HCT116 (cell line): Measurements from ENCODE around the gene AOPEP. TPM values are rescaled to one million over a fixed set of nuclear protein-coding genes. Genes with fewer than 3 reads are reported as not detected.

ENCODE experiments used
- ATAC-seq: fragments of 200-7000 bp; cut with Tn5 transposase; 2 replicates; pipeline ENCODE4 v1.9.1; 2020; ENCODE audit warnings: mild to moderate bottlenecking, moderate library complexity
- BruUV-seq: library from RNA; stranded (reverse); fragments of 400-500 nt; replicated peaks from 2 replicates; lab custom pipeline; 2021; lab: Mats Ljungman, UMichigan
- CTCF ChIA-PET: fragments of 300-600 bp; sonication (Branson Sonifier 250); formaldehyde crosslinking; loops from one replicate; lab custom pipeline; 2021; ENCODE audit warnings: antibody characterized with exemption; lab: Charles Lee
- POLR2A ChIA-PET: fragments of 300-600, 350-600 bp; sonication (Branson Sonifier 250); formaldehyde crosslinking; loops from one replicate; lab custom pipeline; 2021; ENCODE audit warnings: antibody characterized with exemption; lab: Charles Lee
- RAD21 ChIA-PET, 2 experiments: fragments of 300-600 bp; sonication (Branson Sonifier 250); formaldehyde crosslinking; loops; one replicate each; lab custom pipeline; 2023; ENCODE audit warnings: low total read pairs in 2 of 2; ENCODE audit not compliant: uncharacterized antibody in 2 of 2, unreplicated experiment in 2 of 2, low non-redundant PET in 1 of 2; lab: Charles Lee
- DNase-seq: peaks from one replicate; pipeline ENCODE4 v3.0.0-alpha.2; 2010; ENCODE audit warnings: low read depth, low spot score
- H2AFZ ChIP-seq: fragments of 200-600 bp; shearing (Covaris generic), sonication (generic); 2 replicates; pipeline ENCODE4 v1.6.1; 2017; ENCODE audit warnings: low read depth, mixed run types, mixed read lengths, antibody characterized with exemption, low read length; ENCODE audit not compliant: poor library complexity, severe bottlenecking
- H3K27ac ChIP-seq: 2 replicates; pipeline ENCODE4 v1.5.1; 2012; ENCODE audit warnings: low read depth, low read length
- H3K27me3 ChIP-seq: fragments of 200-600 bp; sonication (generic); 2 replicates; pipeline ENCODE4 v1.6.1; 2016; ENCODE audit warnings: mixed run types, low read length, mixed read lengths; ENCODE audit not compliant: insufficient read depth
- H3K36me3 ChIP-seq, 2 experiments: fragments of 200-500 bp in 1 of 2; fragments of 200-600 bp in 1 of 2; sonication (Bioruptor generic) in 1 of 2; sonication (generic) in 1 of 2; 2 replicates each; pipeline versions ENCODE4 v1.5.1 to v1.6.1; 2014 to 2016; ENCODE audit warnings: low read length in 2 of 2, inconsistent platforms in 1 of 2, mixed read lengths in 1 of 2, mixed run types in 1 of 2; ENCODE audit not compliant: insufficient read depth in 2 of 2, control insufficient read depth in 1 of 2
- H3K4me1 ChIP-seq, 2 experiments: fragments of 200-600 bp in 1 of 2; sonication (generic) in 1 of 2; 2 replicates each; pipeline versions ENCODE4 v1.5.1 to v1.6.1; 2012 to 2017; ENCODE audit warnings: low read length in 2 of 2, inconsistent platforms in 1 of 2, mild to moderate bottlenecking in 1 of 2, mixed read lengths in 1 of 2, mixed run types in 1 of 2, moderate library complexity in 1 of 2; ENCODE audit not compliant: insufficient read depth in 2 of 2, control insufficient read depth in 1 of 2
- H3K4me2 ChIP-seq: fragments of 200-600 bp; sonication (generic); 2 replicates; pipeline ENCODE4 v1.6.1; 2017; ENCODE audit warnings: mixed run types, low read length, mixed read lengths
- H3K4me3 ChIP-seq, 2 experiments: fragments of 200-600 bp in 1 of 2; sonication (generic) in 1 of 2; replicated peaks in 1 of 2; 2 replicates each; pipeline ENCODE4 v1.5.1; 2011 to 2016; ENCODE audit warnings: low read length in 2 of 2, control low read depth in 1 of 2, low read depth in 1 of 2, mild to moderate bottlenecking in 1 of 2, mixed read lengths in 1 of 2, mixed run types in 1 of 2
- H3K79me2 ChIP-seq: fragments of 200-600 bp; sonication (generic); 2 replicates; pipeline ENCODE4 v1.6.1; 2017; ENCODE audit warnings: mild to moderate bottlenecking, mixed run types, low read length, moderate library complexity, mixed read lengths; ENCODE audit not compliant: insufficient read depth
- H3K9ac ChIP-seq: fragments of 200-600 bp; sonication (generic); 2 replicates; pipeline ENCODE4 v1.6.1; 2016; ENCODE audit warnings: low read length, mixed read lengths
- H3K9me2 ChIP-seq: fragments of 200-600 bp; sonication (generic), shearing (Covaris generic); 2 replicates; pipeline ENCODE4 v1.6.1; 2017; ENCODE audit warnings: mixed run types, mild to moderate bottlenecking, moderate library complexity; ENCODE audit not compliant: insufficient read depth
- H3K9me3 ChIP-seq, 2 experiments: fragments of 200-500 bp in 1 of 2; fragments of 200-600 bp in 1 of 2; sonication (Bioruptor generic) in 1 of 2; sonication (generic) in 1 of 2; 2 replicates each; pipeline ENCODE4 v1.6.1; 2014 to 2017; ENCODE audit warnings: low read length in 2 of 2, mixed read lengths in 2 of 2, inconsistent platforms in 1 of 2, low read depth in 1 of 2, mild to moderate bottlenecking in 1 of 2, mixed run types in 1 of 2, moderate library complexity in 1 of 2; ENCODE audit not compliant: control insufficient read depth in 1 of 2, insufficient read depth in 1 of 2
- H4K20me1 ChIP-seq: fragments of 200-600 bp; sonication (generic), shearing (Covaris generic); 2 replicates; pipeline ENCODE4 v1.6.1; 2017; ENCODE audit warnings: mixed run types, mild to moderate bottlenecking, moderate library complexity; ENCODE audit not compliant: insufficient read depth
- CBX3 ChIP-seq: IDR thresholded peaks from 2 replicates; pipeline ENCODE4 v1.6.1; 2012; ENCODE audit warnings: low read depth
- ELF1 ChIP-seq: IDR thresholded peaks from 2 replicates; pipeline ENCODE4 v1.6.1; 2012; ENCODE audit warnings: low read depth, borderline replicate concordance
- EZH2phosphoT487 ChIP-seq: fragments of 200-600 bp; IDR thresholded peaks from 2 replicates; pipeline ENCODE4 v1.6.1; 2018; ENCODE audit warnings: antibody characterized with exemption, borderline replicate concordance
- JUND ChIP-seq: IDR thresholded peaks from 2 replicates; pipeline ENCODE4 v1.6.1; 2012
- MAX ChIP-seq: IDR thresholded peaks from 2 replicates; pipeline ENCODE4 v1.6.1; 2012
- POLR2A ChIP-seq: IDR thresholded peaks from 2 replicates; pipeline ENCODE4 v1.7.0; 2011; ENCODE audit warnings: borderline replicate concordance; ENCODE audit not compliant: insufficient read depth, insufficient read length; ENCODE audit errors: extremely low read depth
- RAD21 ChIP-seq: IDR thresholded peaks from 2 replicates; pipeline ENCODE4 v1.6.1; 2012; ENCODE audit warnings: low read depth, mild to moderate bottlenecking
- REST ChIP-seq: IDR thresholded peaks from 2 replicates; pipeline ENCODE4 v1.6.1; 2012; ENCODE audit warnings: low read depth
- SIN3A ChIP-seq: IDR thresholded peaks from 2 replicates; pipeline ENCODE4 v1.6.1; 2012; ENCODE audit warnings: low read depth
- SRF ChIP-seq: IDR thresholded peaks from 2 replicates; pipeline ENCODE4 v1.6.1; 2012; ENCODE audit warnings: low read depth
- TCF7L2 ChIP-seq: IDR thresholded peaks from 2 replicates; pipeline ENCODE4 v1.7.0; 2011; ENCODE audit warnings: borderline replicate concordance, inconsistent platforms; ENCODE audit not compliant: insufficient read depth, insufficient read length; ENCODE audit errors: extremely low read depth
- YY1 ChIP-seq: IDR thresholded peaks from 2 replicates; pipeline ENCODE4 v1.6.1; 2011; ENCODE audit warnings: low read length, low read depth, moderate library complexity, mild to moderate bottlenecking; ENCODE audit not compliant: insufficient replicate concordance; ENCODE audit errors: extremely low read depth
- ZBTB33 ChIP-seq: IDR thresholded peaks from 2 replicates; pipeline ENCODE4 v1.6.1; 2011; ENCODE audit warnings: mild to moderate bottlenecking, low read length, moderate library complexity; ENCODE audit not compliant: insufficient replicate concordance; ENCODE audit errors: extremely low read depth
- ZFX ChIP-seq: fragments of 450-650 bp; IDR thresholded peaks from 2 replicates; pipeline ENCODE4 v1.6.1; 2017
- ZNF274 ChIP-seq: fragments of 200-500 bp; sonication (Bioruptor generic); IDR thresholded peaks from 2 replicates; pipeline ENCODE4 v1.6.1; 2014; ENCODE audit warnings: mild to moderate bottlenecking, low read depth, low read length, inconsistent platforms
- intact Hi-C: fragments of 100-400 bp; cut with micrococcal nuclease; formaldehyde crosslinking; loops from 2 replicates; pipeline ENCODE4 v1.10.0; 2022
- total RNA-seq: library from RNA; stranded (reverse); gene quantifications from one replicate; pipeline ENCODE4 v1.2.1, GENCODE V29; 2021; ENCODE audit not compliant: unreplicated experiment
- TF ChIP-seq, protein P1 (sequence below): IDR thresholded peaks from 2 replicates; pipeline ENCODE4 v1.6.1; 2012

The AOPEP gene
- total RNA-seq, 1 experiment from 2014 or later = 15.1 TPM

DNA sequence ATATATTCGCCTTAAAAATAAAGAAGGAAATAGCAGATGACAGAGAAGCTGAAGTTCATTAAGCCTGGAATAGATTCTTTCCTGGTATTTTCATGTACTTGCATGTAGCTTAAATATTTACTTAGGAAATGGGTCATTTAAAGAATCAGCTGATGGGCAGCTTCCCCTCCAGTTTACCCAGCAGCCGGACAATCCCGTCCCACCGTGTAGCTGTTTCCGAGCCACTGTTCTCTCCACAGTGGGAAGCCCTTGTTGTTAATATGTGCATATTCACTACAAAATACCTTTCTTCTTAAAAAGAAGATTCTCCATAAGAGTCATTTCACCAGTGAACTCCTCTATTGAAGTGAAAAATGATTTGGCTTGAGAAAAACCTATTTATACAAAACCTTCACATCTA, 404.0 kb downstream of the AOPEP start:
- POLR2A ChIA-PET = no interaction called here
- no peak overlapping the region for H3K4me3 ChIP-seq
- RAD21 ChIA-PET = interaction anchor here (0.6 to 1.4 kb wide), 5 partner anchors 36 to 450 kb away, joined by 3 to 9 read pairs (median 5); no protein-coding TSS in a partner anchor
- intact Hi-C loops = loop anchor here (2.0 to 10.0 kb wide), 2 partner anchors 348 to 576 kb away; partner anchors contain the start of gene PCAT7
- H3K27me3 ChIP-seq = no peaks in the 10 kb centered on the region
- H3K36me3 ChIP-seq = no peaks in the 10 kb centered on the region
- no peak for TF ChIP-seq POLR2A
- TF ChIP-seq CBX3 = no peak
- TF ChIP-seq, protein P1, sequence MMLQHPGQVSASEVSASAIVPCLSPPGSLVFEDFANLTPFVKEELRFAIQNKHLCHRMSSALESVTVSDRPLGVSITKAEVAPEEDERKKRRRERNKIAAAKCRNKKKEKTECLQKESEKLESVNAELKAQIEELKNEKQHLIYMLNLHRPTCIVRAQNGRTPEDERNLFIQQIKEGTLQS = no peak
- TF ChIP-seq ZBTB33 = no peak
- no peak for TF ChIP-seq TCF7L2
- TF ChIP-seq SIN3A = no peak
- no peak for TF ChIP-seq ZNF274
- no peak for TF ChIP-seq RAD21
- TF ChIP-seq YY1 = no peak
- TF ChIP-seq ELF1 = no peak
- TF ChIP-seq ZFX = no peak
- no peak for TF ChIP-seq MAX
- no peak for TF ChIP-seq EZH2phosphoT487
- TF ChIP-seq SRF = no peak
- TF ChIP-seq REST = no peak
- no peak for TF ChIP-seq JUND
- TF ChIP-seq, all 23 proteins: peak for 0
- ATAC-seq = no peak
- CTCF ChIA-PET = interaction anchor here (1.0 to 8.1 kb wide), 10 partner anchors 12 to 1087 kb away, joined by 3 to 158 read pairs (median 6); partner anchors contain the start of gene PCAT7
- no peak for DNase-seq
- Histone ChIP-seq H3K4me1 (no peaks in the 10 kb centered on the region), H3K9ac (no peak overlapping the region), H3K79me2 (no peaks in the 10 kb centered on the region), H3K9me3 (no peaks in the 10 kb centered on the region), H3K27ac (no peak overlapping the region), H4K20me1 (no peaks in the 10 kb centered on the region), H3K4me2 (no peak overlapping the region), H2AFZ (no peak overlapping the region), H3K9me2 (no peaks in the 10 kb centered on the region)
- no TSS peak for BruUV-seq
